Measurements from ENCODE around the gene WSB2.

- TF ChIP-seq CTCF (IDR thresholded peaks at IDR 0.05; ENCODE audit: low read depth, low read length): no peak
- TF ChIP-seq MYC (IDR thresholded peaks at IDR 0.05; ENCODE audit: low read depth, low read length): no peak
- TF ChIP-seq POLR2A (IDR thresholded peaks at IDR 0.05; ENCODE audit: extremely low read depth, insufficient read length): no peak
Observed at GRCh38 chr12:118035190-118036041, 25.6 kb downstream of the WSB2 start.
